GM03348 (cell line): ENCODE measurements around the gene SNX9.
"Not testable (repeated sequence)": the region's sequence is repeated elsewhere in the genome, so short reads cannot be mapped to it uniquely, and the experiment has no call there.

Experiments
- DNase-seq: peaks from one replicate; pipeline ENCODE4 v3.0.0; 2012; ENCODE audit warnings: low spot score

The SNX9 gene

DNA sequence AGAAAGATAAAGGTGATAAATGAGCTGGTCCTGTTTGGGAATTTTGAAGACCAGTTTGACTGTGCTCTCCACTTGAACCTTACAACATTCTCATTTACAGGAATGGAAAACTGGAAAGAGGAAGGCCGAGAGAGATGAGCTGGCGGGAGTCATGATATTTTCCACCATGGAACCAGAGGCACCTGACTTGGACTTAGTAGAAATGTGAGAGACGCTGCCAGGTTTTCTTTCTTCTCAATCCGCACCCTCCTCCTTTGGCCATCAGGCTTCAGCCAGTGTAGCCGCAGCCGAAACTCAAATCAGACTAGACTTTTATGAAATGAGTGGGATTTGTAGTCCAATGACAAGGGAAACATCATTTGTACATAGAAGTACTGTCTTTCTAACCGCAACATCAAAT, 104.0 kb downstream of the SNX9 start:
- no peak for DNase-seq

DNA sequence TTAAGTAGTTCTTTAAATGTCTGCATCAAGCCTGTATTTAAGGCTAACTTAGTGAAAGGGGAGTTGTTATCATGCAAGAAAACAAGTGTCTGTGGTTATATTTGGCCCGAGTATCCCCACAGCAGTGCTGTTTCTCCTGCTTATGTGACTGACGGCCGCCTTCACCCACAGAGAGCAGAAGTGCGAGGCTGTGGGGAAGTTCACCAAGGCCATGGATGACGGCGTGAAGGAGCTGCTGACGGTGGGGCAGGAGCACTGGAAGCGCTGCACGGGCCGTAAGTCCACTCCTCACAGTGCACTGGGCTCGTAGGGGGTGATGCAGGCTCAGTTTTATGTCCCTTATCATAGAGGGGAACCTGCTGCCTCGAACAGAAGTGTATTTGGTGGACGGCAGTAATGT, 105.4 kb downstream of the SNX9 start:
- no peak for DNase-seq

DNA sequence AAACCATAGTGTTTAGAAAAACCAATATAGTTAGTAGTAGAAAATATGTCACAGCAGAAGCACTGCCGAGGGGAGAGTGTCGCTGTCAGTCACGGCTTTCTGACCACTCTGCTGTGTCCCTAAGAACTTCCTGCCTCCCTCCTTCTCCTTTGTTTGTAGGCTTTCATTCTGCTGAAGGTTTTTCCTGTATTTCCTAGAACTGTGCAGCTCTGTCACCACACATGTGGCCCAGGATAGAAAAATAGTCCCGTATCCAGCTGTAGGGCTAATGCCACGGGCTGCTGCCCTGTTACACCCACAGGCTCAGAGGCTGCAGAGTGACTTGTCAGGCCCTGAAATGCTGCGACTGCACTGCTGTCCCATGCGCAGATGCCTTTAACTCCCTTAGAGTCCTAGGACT, 106.0 kb downstream of the SNX9 start:
- no peak for DNase-seq

DNA sequence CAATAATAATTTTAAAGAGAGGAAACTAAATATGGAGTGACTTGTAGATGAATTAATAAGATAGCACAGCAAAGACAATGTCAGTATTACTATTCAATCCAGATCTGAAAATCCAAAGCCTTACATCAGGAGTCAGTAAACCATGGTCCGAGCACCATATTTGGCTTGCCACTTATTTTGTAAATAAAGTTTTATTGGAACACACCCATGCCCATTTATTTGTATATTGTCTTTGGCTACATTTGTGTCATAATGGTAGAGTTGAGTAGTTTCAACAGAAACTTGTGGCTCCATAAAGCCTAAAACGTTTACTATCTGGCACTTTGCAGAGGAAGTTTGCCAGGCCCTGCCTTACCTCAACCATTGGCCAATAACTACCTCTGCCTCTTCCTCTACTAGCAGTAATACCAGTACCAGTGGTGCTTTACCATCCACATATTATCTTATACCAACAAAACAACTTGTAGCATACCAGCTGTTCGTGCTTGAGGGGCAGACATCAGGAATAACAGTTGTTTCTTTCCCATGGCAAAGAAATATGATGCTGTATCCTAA, 106.8 kb downstream of the SNX9 start:
- DNase-seq: no peak

DNA sequence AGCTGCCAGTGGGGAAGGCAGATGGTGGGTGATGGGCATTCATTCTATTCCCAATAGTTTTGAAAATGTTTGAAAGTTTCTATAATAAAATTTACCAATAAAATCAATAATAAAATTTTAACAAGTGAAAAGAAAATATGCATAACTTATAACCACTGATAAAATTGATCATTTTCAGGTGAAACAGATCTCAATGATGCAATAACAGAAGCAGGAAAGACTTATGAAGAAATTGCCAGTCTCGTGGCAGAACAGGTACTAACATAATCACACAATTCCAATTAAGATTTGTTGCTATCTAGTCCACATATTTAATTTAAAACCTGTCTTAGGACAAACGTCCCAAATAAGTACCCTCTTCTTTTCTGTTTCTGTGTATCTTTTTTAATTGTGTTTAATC, 112.7 kb downstream of the SNX9 start:
- DNase-seq: no peak

DNA sequence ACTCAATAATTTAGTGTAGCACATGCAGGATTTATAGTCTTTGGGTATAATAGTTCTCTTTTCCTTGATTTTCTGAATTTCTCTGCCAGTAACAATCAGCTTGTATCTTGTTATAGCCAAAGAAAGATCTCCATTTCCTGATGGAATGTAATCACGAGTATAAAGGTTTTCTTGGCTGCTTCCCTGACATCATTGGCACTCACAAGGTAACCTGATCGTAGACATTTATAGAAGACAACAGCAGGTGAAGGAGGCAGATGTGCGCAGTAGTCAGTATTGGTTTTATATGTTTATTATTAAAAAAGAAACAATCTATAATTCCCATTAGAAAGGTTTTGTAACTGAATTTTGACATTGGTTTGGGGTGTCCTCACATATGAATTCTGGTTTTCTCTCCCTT, 114.3 kb downstream of the SNX9 start:
- no peak for DNase-seq

DNA sequence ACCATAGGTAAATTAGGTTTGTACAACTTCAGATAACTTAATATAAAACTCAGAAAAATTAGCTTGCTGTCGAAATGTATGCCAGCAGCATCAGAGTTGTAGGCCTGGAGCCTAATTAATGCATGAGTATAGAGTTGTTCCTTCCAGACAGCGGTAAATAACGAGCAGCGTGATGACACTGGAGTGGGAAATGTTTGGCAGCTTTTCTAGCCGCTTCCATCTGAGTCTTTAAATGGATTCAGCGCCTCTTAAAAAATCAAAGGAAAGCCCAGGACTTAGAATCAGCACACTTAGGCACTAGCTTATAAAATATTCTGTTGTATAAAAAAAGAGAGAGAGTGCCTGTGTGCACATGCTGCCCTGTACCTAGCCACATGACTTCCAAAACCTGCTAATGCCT, 114.9 kb downstream of the SNX9 start:
- DNase-seq: no peak

DNA sequence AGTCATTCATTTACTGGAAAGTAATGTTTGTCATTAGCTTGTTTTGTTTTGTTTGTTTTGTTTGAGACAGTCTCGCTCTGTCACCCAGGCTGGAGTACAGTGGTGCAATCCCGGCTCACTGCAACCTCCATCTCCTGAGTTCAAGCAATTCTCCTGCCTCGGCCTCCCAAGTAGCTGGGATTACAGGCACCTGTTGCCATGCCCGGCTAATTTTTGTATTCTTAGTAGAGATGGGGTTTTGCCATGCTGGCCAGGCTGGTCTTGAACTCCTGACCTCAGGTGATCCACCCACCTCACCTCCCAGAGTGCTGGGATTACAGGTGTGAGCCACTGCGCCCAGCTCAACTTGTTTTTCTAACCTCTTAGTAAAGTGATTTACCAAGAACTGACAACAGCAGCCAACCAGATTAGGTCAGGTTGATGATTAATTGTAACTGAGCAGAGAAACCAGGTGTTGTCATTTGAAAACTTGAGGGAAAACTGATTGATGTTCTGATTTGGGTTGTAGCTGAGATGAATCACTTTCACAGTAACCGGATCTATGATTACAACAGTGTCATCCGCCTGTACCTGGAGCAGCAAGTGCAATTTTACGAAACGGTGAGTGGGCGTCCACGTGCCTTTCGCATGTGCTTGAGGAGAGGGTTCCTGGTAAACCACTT, 117.5 kb downstream of the SNX9 start:
- not testable (repeated sequence) for DNase-seq

DNA sequence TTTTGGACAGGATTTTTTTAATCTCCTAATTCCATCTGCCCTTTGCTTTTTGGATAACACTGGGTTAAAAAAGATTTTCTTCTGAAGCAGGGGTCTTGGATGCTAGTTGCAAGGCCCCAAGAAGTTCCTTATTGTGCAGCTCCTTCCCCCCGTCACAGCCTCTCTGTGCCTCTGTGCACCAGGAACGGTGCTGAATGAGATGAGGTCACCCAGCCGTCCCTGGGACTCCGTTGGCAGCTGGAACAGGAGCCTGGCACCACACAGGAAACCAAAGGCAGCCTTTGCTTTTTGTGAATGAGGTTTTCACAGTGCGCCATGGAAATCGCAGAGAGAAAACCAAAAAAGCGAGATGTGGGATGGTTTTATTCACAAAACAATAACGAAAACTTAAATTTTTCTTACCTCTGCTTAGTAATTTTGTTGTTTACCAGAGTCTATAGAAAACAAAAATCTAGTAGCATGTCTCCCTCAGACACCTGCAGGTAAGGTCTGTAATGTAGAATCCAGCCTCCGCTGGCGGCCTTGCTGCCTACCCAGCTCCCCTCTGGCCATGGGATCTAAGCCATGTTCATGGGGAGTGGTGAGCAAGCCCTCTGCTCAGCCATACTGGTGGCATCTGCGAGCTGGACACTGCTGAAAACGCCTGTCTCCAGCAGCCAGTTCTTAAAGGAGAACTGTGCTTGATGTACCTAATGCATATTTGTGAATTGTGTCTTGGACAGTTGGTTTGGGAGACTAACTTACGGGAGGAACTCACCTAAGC, 118.2 kb downstream of the SNX9 start:
- no peak for DNase-seq

DNA sequence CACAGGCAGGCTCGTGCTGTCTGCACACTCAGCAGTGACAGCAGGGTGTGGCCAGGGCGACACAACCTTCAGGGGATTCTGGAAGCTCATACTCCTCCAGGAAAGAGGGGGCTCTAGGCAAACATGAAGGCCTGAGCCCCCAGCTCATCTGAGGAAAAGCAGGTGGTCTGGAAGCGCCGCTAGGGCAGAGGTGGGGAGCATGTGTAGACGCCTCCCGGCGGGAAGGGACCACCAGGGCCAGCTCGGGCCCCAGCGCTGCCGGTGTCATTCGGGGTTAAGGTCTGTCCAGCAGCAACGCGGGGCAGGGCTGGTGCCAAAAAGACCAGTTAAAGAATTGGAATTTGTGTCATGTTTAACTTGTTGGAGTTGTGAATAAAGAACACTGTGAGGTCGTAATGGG, 119.3 kb downstream of the SNX9 start:
- DNase-seq: no peak

DNA sequence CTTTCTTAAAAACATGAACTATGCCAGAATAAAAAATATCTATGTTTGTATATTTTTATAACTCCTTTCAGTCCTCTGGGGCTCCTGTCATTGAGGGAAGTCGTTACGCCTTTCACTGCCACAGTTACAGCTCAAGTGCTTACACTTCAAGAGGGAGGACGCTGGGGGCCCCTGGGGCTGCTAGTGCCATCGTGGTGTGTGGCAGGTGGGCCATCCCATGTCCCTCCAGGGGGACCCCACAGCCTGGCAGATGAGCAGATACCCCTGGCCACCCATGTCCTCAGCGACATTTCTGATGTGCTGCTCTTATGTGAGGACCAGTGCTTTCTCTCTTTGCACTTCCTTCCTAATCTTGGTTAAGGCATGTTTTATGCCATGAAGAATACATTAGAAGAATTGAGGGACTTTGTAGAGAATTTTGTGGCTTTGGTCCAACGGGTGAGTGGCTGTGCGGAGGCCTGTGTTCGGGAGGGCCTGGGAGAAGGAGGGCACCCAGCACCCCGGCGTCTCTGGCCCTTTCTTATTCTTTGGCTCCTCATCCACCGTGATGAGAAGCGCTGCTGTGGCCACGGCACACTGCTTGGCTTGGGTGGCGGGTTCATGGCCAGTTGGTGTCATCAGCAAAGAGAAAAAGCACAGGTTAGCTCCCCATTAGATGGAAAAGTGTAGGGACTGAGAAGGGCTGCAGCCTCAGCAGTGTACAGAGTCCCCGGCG, 120.4 kb downstream of the SNX9 start:
- no peak for DNase-seq

DNA sequence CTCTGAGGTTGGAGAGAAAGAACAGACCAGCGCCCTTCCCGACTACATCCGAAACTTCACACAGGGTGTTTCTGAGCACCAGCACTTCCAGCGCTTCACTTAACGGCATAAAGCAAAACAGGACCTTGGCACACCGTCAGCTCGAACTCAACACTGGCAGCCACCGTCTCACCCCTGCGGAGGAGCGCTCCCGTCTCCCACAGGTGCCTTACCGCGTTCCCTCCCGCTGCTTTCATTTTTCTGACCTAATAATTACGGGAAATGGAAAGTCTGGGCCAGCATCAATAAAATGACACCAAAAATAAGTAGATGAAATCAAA, 120.9 kb downstream of the SNX9 start:
- DNase-seq: no peak

DNA sequence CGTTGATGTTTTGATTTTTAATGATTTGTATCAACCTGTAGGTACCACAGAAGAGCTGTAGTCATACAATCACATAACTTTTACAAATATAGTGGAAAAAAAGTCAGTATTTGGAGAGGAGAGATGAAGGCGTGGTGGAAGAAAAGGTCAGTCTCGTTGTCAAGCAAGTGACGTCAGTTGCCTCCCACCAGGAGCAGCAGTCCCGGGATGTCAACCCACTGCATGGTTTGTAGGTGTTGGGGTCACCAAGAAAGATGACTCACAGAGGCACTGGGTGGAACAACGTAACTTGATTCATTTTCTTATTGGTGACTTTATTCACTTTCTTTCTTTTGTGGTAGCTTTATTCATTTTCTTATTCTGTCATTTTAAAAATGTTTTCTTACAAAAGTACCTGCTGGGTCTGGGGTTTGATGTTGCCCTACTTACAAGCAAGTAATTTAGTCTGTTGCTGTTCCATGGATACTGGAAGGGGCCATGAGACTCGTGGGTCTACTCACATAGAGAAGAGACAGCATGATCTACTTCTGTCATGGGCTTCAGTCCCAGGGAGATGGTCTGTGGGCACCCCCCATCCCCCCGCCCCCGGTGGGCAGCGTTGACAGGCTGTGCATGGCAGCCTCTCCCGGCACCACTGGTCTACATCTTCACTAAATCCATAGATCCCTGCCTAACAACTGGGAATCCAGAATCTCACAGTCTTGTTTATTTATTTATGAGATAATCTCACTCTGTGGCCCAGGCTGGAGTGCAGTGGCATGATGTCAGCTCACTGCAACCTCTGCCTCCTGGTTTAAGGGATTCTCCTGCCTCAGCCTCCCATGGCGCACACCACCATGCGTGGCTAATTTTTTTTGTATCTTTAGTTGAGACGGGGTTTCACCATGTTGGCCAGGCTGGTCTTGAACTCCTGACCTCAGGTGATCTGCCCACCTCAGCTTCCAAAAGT, 122.2 kb downstream of the SNX9 start:
- no peak for DNase-seq

DNA sequence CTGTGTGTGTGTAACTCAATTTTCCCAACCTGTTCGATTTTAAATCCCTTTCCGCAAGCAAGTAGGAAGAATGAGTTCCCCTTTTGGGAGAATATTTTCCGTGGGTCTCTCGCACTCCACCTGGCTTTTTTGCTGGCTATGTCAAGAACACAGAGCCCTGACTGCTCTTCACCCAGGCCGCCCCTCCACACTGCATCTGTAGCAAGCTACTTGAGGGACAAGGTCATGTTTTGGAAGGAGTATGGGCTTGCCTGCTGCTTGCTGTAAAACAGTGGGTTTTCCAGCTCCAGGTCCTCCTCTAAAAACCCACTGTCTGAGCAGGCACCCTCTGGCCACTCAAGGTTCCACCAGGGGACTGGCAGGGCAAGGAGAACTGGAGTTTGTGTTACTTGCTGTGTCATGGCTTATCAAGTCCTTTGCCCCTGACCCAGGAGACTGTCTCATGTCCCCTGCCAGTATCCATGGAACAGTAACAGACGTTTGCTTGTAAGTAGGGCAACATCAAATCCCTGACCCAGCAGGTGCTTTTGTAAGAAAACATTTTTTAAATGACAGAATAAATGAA, 123.1 kb downstream of the SNX9 start:
- DNase-seq: no peak

DNA sequence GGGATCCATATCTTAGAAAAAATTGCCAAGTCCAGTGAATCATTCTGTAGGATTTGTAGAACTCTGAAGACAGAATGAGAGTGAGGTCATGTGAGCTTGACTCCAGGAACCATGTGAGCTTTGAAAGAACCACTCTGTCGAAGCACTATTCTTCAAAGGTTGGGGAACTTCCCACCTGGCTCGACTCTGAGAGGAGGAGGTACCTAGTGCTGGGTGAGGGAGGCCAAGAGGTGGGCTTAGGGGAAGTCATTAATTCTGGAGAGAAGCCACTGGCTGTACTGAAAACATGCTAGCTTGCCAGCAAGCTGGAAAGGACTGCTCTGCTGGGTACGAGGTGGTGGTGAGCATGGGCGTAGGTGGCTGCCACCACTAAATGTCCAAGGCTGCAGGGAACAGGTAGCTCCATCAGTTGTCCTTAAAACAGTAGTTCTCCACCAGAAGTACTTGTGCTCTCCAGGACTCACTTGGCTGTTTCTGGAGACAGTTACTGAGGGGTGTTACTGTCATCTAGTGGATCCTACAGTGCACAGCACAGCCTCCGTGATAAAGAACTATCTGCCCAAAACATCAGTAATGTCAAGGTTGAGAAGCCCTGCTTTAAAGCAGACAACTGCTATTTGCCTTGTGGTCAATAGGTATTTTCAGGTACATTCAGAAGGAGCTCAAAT, 124.0 kb downstream of the SNX9 start:
- DNase-seq: no peak

DNA sequence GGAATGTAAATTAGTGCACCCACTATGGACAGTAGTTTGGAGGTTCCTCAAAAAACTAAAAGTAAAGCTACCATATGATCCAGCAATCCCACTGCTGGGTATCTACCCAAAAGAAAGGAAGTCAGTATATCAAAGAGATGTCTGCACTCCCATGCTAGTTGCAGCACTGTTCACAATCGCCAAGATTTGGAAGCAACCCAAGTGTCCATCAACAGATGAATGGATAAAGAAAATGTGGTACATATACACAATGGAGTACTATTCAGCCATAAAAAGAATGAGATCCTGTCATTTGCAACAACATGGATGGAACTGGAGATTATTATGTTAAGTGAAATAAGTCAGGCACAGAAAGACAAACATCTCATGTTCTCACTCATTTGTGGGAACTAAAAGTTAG, 127.9 kb downstream of the SNX9 start:
- not testable (repeated sequence) for DNase-seq

DNA sequence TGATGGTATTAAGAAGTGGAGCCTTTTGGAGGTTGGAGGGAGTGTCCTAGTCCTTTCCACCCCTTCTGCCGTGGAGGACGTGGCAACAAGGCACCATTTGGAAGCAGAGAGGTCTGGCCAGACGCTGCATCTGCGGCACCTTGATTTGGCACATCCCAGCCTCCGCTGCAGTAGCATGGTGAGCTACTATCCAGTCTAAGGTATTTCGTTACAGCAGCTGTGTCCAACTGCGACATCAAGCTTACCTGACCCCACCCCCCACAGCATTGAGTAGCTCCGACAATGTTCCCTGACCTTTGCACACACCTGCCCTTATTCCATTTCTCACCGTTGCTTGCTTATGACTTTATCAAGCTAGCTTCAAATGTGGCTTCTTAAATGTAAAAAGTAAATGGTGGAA, 128.8 kb downstream of the SNX9 start:
- DNase-seq: no peak

DNA sequence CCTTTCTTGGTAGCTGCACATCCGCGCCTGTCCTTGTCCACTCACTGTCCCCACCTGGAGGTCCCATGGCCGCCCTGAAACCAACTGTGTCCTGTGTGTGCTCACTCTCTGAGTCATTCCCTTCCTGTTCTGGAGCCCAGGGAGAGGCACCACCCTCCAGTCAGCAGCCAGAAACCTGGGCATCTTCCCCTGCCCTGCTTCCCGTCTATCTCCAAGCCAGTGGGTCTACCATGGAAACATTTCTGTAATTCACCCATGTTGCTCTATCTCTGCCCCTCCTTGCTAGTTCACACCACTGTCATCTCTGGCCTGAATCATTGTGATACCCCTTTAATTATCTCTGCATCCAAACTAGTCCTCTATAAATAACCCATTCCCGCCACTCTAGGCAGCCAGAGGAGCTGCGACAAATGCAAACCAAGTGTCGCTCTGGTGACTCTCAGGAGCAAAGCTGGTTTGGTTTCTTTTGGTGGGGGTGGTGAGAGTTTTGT, 129.9 kb downstream of the SNX9 start:
- DNase-seq: peak; percentile 34

DNA sequence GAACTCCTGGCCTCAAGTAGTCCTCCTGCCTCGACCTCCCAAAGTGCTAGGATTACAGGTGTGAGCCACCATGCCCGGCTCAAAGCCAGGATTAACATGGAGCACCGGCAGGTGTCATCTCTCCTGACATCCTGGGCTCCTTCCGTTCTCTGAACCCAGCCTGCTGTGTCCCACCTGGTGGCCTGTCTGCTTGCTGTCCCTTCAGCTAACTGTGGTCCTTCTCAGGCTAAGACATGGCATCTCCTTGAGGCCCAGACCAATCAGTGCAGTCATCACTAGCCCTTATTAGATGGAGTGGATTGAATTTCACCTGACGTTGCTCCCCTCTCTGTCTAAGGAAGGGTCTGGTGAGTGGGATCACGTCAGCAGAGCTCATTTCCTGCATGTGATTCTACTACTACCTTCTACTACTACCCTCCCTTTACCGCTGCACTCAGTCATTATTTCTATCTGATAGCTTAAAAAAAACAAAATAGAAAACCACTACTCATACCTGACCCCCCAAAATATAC, 130.6 kb downstream of the SNX9 start:
- no peak for DNase-seq
